Astrocyte of the cerebellum (primary cell): ENCODE results near the gene CDK5RAP1.

Experiments
- DNase-seq: peaks from one replicate; pipeline ENCODE4 v3.0.0-alpha.2; 2011; ENCODE audit warnings: low read depth
- H3K4me3 ChIP-seq: 2 replicates; pipeline ENCODE4 v1.5.1; 2011; ENCODE audit warnings: mild to moderate bottlenecking, low read depth, low read length, moderate library complexity
- CTCF ChIP-seq: IDR thresholded peaks from 2 replicates; pipeline ENCODE4 v1.5.1; 2012; ENCODE audit warnings: low read length, low read depth, moderate library complexity, mild to moderate bottlenecking; ENCODE audit errors: missing control alignments
- in situ Hi-C: cut with HindIII; loops from 2 replicates; pipeline ENCODE4 v1.10.0; 2017; ENCODE audit warnings: low sequenced_read_pairs

Gene CDK5RAP1

GRCh38 chr20:33401184-33401920 is at the start of gene CDK5RAP1:
CDK5RAP1 (minus strand) TSS chr20:33401519; CDS start chr20:33397064, 4,455 bp downstream.
- peak; percentile 83 for DNase-seq
- peak within 1 kb of the TSS; percentile 99 for H3K4me3 ChIP-seq
- in situ Hi-C loops: no loop called here
- TF ChIP-seq CTCF: no peak

GRCh38 chr20:33450867-33451266 is 49.5 kb upstream of the CDK5RAP1 start:
- TF ChIP-seq CTCF: no peak
- no peak overlapping the region for H3K4me3 ChIP-seq
- in situ Hi-C loops: no loop called here
- no peak for DNase-seq

- in situ Hi-C loops: no loop called here
- no peak overlapping the region for H3K4me3 ChIP-seq
- no peak for TF ChIP-seq CTCF
- DNase-seq: no peak
Measured at GRCh38 chr20:33445881-33446625, 44.7 kb upstream of the CDK5RAP1 start.

- no peak for TF ChIP-seq CTCF
- in situ Hi-C loops: no loop called here
- H3K4me3 ChIP-seq: no peak overlapping the region
- no peak for DNase-seq
Measured at GRCh38 chr20:33444797-33445560, 43.7 kb upstream of the CDK5RAP1 start.

GRCh38 chr20:33443512-33444239 is 42.4 kb upstream of the CDK5RAP1 start, which contains the start of gene SNTA1:
SNTA1 (minus strand) TSS chr20:33443763; CDS start chr20:33443620, 143 bp downstream.
- in situ Hi-C loops: no loop called here
- no peak for DNase-seq
- no peak for TF ChIP-seq CTCF
- peak within 1 kb of the TSS; percentile 55 for H3K4me3 ChIP-seq
